DMS153 treated with DMSO at 0.1 percent for 48 hours (cell line): ENCODE data around the gene AFAP1.

Experiments
- DNase-seq: peaks from one replicate; lab custom pipeline; 2025; ENCODE audit not compliant: unreplicated experiment; lab: John Stamatoyannopoulos, UW

AFAP1 gene

GRCh38 chr4:7968262-7968896 is 28.7 kb upstream of the AFAP1 start:
- DNase-seq = no peak

- DNase-seq = no peak
Observed at GRCh38 chr4:7967501-7968261, 28.0 kb upstream of the AFAP1 start.

- no peak for DNase-seq
Observed at GRCh38 chr4:7967063-7967440, 27.4 kb upstream of the AFAP1 start.

- DNase-seq = no peak
Observed at GRCh38 chr4:7966281-7967062, 26.8 kb upstream of the AFAP1 start.

GRCh38 chr4:7964890-7965662 is 25.4 kb upstream of the AFAP1 start:
- DNase-seq = no peak

GRCh38 chr4:7964459-7964858 is 24.8 kb upstream of the AFAP1 start:
- no peak for DNase-seq

GRCh38 chr4:7963691-7964090 is 24.0 kb upstream of the AFAP1 start:
- DNase-seq = no peak

- DNase-seq = no peak
Observed at GRCh38 chr4:7962609-7963508, 23.2 kb upstream of the AFAP1 start.

- no peak for DNase-seq
Observed at GRCh38 chr4:7960790-7961655, 21.4 kb upstream of the AFAP1 start.

- DNase-seq = no peak
Observed at GRCh38 chr4:7960017-7960789, 20.5 kb upstream of the AFAP1 start.

- DNase-seq = no peak
Observed at GRCh38 chr4:7959078-7959477, 19.4 kb upstream of the AFAP1 start.

- no peak for DNase-seq
Observed at GRCh38 chr4:7956934-7957656, 17.4 kb upstream of the AFAP1 start.

GRCh38 chr4:7956270-7956808 is 16.7 kb upstream of the AFAP1 start:
- DNase-seq = no peak

- no peak for DNase-seq
Observed at GRCh38 chr4:7955393-7955792, 15.7 kb upstream of the AFAP1 start.

- no peak for DNase-seq
Observed at GRCh38 chr4:7952615-7953014, 13.0 kb upstream of the AFAP1 start.

GRCh38 chr4:7950301-7951092 is 10.8 kb upstream of the AFAP1 start:
- DNase-seq = no peak

GRCh38 chr4:7949759-7950158 is 10.1 kb upstream of the AFAP1 start:
- DNase-seq = no peak
